Astrocyte of the spinal cord (primary cell): ENCODE data around the gene SCP2.

ENCODE experiments used
- DNase-seq: peaks from one replicate; pipeline ENCODE4 v3.0.0; 2011; ENCODE audit warnings: low read depth, low spot score
- H3K4me3 ChIP-seq: 2 replicates; pipeline ENCODE4 v1.5.1; 2011; ENCODE audit warnings: low read depth, mild to moderate bottlenecking, low read length, moderate library complexity
- CTCF ChIP-seq: IDR thresholded peaks from 2 replicates; pipeline ENCODE4 v1.5.1; 2012; ENCODE audit warnings: low read depth, mild to moderate bottlenecking, low read length, inconsistent platforms
- in situ Hi-C: cut with HindIII; loops from 2 replicates; pipeline ENCODE4 v1.10.0; 2017; ENCODE audit warnings: low sequenced_read_pairs

Gene SCP2

GRCh38 chr1:53068314-53069099 is 141.4 kb downstream of the SCP2 start:
- no peak for TF ChIP-seq CTCF
- no peak overlapping the region for H3K4me3 ChIP-seq
- no peak for DNase-seq
- in situ Hi-C loops = no loop called here

GRCh38 chr1:53069265-53069662 is 142.2 kb downstream of the SCP2 start:
- no peak overlapping the region for H3K4me3 ChIP-seq
- no peak for TF ChIP-seq CTCF
- DNase-seq = no peak
- in situ Hi-C loops = no loop called here

GRCh38 chr1:53069663-53070327 is 142.7 kb downstream of the SCP2 start:
- no peak for DNase-seq

GRCh38 chr1:53070621-53071020 is 143.5 kb downstream of the SCP2 start:
- in situ Hi-C loops = no loop called here
- no peak for TF ChIP-seq CTCF
- DNase-seq = no peak
- no peak overlapping the region for H3K4me3 ChIP-seq

More at GRCh38 chr1:53069663-53070327, 142.7 kb downstream of the SCP2 start:
- TF ChIP-seq CTCF = no peak
- in situ Hi-C loops = no loop called here
- H3K4me3 ChIP-seq = no peak overlapping the region

- no peak overlapping the region for H3K4me3 ChIP-seq
- in situ Hi-C loops = no loop called here
- no peak for TF ChIP-seq CTCF
- no peak for DNase-seq
Observed at GRCh38 chr1:53071167-53071865, 144.2 kb downstream of the SCP2 start.

GRCh38 chr1:53071915-53072314 is 144.8 kb downstream of the SCP2 start:
- TF ChIP-seq CTCF = no peak
- no peak overlapping the region for H3K4me3 ChIP-seq
- in situ Hi-C loops = no loop called here
- DNase-seq = no peak
